Large intestine (tissue), 3 donors: ENCODE results near the gene DAGLA. TPM values are rescaled to one million over a fixed set of nuclear protein-coding genes. Genes with fewer than 3 reads are reported as not detected.

Experiments used
- DNase-seq, 2 donors: peaks; one replicate each; pipeline versions ENCODE4 v3.0.0 to v3.0.0-alpha.2; 2013
- H3K27ac ChIP-seq: one replicate; pipeline ENCODE4 v1.5.1; 2013; ENCODE audit warnings: low read length
- H3K27me3 ChIP-seq: 2 replicates; pipeline ENCODE4 v1.6.1; 2013; ENCODE audit warnings: low read length; ENCODE audit not compliant: control insufficient read depth, insufficient read depth
- H3K36me3 ChIP-seq: 2 replicates; pipeline ENCODE4 v1.6.1; 2013; ENCODE audit warnings: low read length; ENCODE audit not compliant: control insufficient read depth, insufficient read depth
- H3K4me1 ChIP-seq: one replicate; pipeline ENCODE4 v1.6.1; 2013; ENCODE audit warnings: low read length; ENCODE audit not compliant: control insufficient read depth, insufficient read depth
- H3K4me3 ChIP-seq: one replicate; pipeline ENCODE4 v1.5.1; 2013; ENCODE audit warnings: low read length
- H3K9me3 ChIP-seq: one replicate; pipeline ENCODE4 v1.6.1; 2013; ENCODE audit warnings: mild to moderate bottlenecking, low read depth, low read length, moderate library complexity; ENCODE audit not compliant: control insufficient read depth
- WGBS: methylation state at CpG from one replicate; pipeline ENCODE4 v1.1.5; 2013; ENCODE audit warnings: low lambda C conversion rate; ENCODE audit not compliant: insufficient coverage; 5-methylcytosine and 5-hydroxymethylcytosine counted together
- polyA plus RNA-seq: library from polyadenylated mRNA; unstranded; fragments of 120-200 nt; gene quantifications from one replicate; pipeline ENCODE4 v1.2.1, GENCODE V29; 2013

The DAGLA gene
- polyA plus RNA-seq, 1 donor = 12.0 TPM

GRCh38 chr11:61763930-61764605 is 83.9 kb downstream of the DAGLA start:
- Histone ChIP-seq H3K9me3 (peaks cover 4% of the 10 kb centered on the region), H3K27me3 (no peaks in the 10 kb centered on the region), H3K27ac (no peak overlapping the region), H3K4me3 (no peak overlapping the region), H3K36me3 (peaks cover 3% of the 10 kb centered on the region), H3K4me1 (peaks cover 42% of the 10 kb centered on the region)
- no CpG with 5 or more reads among the region's 23 CpGs for WGBS
- DNase-seq = no peak

GRCh38 chr11:61764606-61765260 is 84.5 kb downstream of the DAGLA start:
- DNase-seq = peak; percentile 51 to 75
- Histone ChIP-seq H3K4me1 (peaks cover 48% of the 10 kb centered on the region), H3K27ac (peak overlapping the region; percentile 25), H3K27me3 (no peaks in the 10 kb centered on the region), H3K9me3 (peaks cover 4% of the 10 kb centered on the region), H3K4me3 (no peak overlapping the region), H3K36me3 (peaks cover 3% of the 10 kb centered on the region)
- WGBS = no CpG with 5 or more reads among the region's 22 CpGs

- H3K4me3 ChIP-seq = no peak overlapping the region
- H3K27me3 ChIP-seq = no peaks in the 10 kb centered on the region
- DNase-seq = no peak
- no peak overlapping the region for H3K27ac ChIP-seq
- peaks cover 3% of the 10 kb centered on the region for H3K36me3 ChIP-seq
- H3K4me1 ChIP-seq = peaks cover 51% of the 10 kb centered on the region
- no CpG with 5 or more reads among the region's 26 CpGs for WGBS
- H3K9me3 ChIP-seq = peaks cover 4% of the 10 kb centered on the region
These were observed 85.5 kb downstream of the DAGLA start for GRCh38 chr11:61765550-61766253.

- Histone ChIP-seq H3K27ac (no peak overlapping the region), H3K4me3 (no peak overlapping the region), H3K27me3 (no peaks in the 10 kb centered on the region), H3K9me3 (peaks cover 4% of the 10 kb centered on the region), H3K36me3 (peaks cover 5% of the 10 kb centered on the region), H3K4me1 (peaks cover 51% of the 10 kb centered on the region)
- DNase-seq = no peak
- no CpG with 5 or more reads among the region's 13 CpGs for WGBS
These were observed 86.2 kb downstream of the DAGLA start for GRCh38 chr11:61766353-61766841.

- Histone ChIP-seq H3K36me3 (peaks cover 15% of the 10 kb centered on the region), H3K9me3 (peaks cover 4% of the 10 kb centered on the region), H3K4me1 (peaks cover 50% of the 10 kb centered on the region), H3K27ac (peak overlapping the region; percentile 9), H3K27me3 (no peaks in the 10 kb centered on the region), H3K4me3 (no peak overlapping the region)
- peak in 1 of 2 donors; percentile 63 for DNase-seq
- WGBS = no CpG with 5 or more reads among the region's 11 CpGs
These were observed 88.3 kb downstream of the DAGLA start for GRCh38 chr11:61768376-61769076.

GRCh38 chr11:61769169-61769920 is 89.2 kb downstream of the DAGLA start:
- H3K4me1 ChIP-seq = peaks cover 44% of the 10 kb centered on the region
- peak; percentile 46 to 68 for DNase-seq
- no peaks in the 10 kb centered on the region for H3K27me3 ChIP-seq
- H3K4me3 ChIP-seq = no peak overlapping the region
- peaks cover 17% of the 10 kb centered on the region for H3K36me3 ChIP-seq
- H3K9me3 ChIP-seq = no peaks in the 10 kb centered on the region
- H3K27ac ChIP-seq = peak overlapping the region; percentile 9
- WGBS = no CpG with 5 or more reads among the region's 33 CpGs

- Histone ChIP-seq H3K4me1 (peaks cover 37% of the 10 kb centered on the region), H3K36me3 (peaks cover 22% of the 10 kb centered on the region), H3K9me3 (no peaks in the 10 kb centered on the region), H3K4me3 (no peak overlapping the region), H3K27ac (no peak overlapping the region), H3K27me3 (no peaks in the 10 kb centered on the region)
- WGBS = no CpG with 5 or more reads among the region's 20 CpGs
- no peak for DNase-seq
These were observed 89.9 kb downstream of the DAGLA start for GRCh38 chr11:61769946-61770683.

- no peak overlapping the region for H3K27ac ChIP-seq
- 100% methylated on average over 1 of the region's 15 CpGs for WGBS
- no peaks in the 10 kb centered on the region for H3K9me3 ChIP-seq
- H3K4me1 ChIP-seq = peaks cover 38% of the 10 kb centered on the region
- H3K27me3 ChIP-seq = no peaks in the 10 kb centered on the region
- peaks cover 27% of the 10 kb centered on the region for H3K36me3 ChIP-seq
- no peak overlapping the region for H3K4me3 ChIP-seq
- no peak for DNase-seq
These were observed 91.2 kb downstream of the DAGLA start for GRCh38 chr11:61771195-61771894.

GRCh38 chr11:61771985-61772455 is 91.8 kb downstream of the DAGLA start:
- Histone ChIP-seq H3K27me3 (no peaks in the 10 kb centered on the region), H3K4me3 (no peak overlapping the region), H3K27ac (no peak overlapping the region), H3K36me3 (peaks cover 34% of the 10 kb centered on the region), H3K4me1 (peaks cover 33% of the 10 kb centered on the region), H3K9me3 (no peaks in the 10 kb centered on the region)
- DNase-seq = no peak
- WGBS = no CpG with 5 or more reads among the region's 7 CpGs
